Neural cell (in vitro differentiated cells): Measurements from ENCODE around the gene MCIDAS. TPM values are rescaled to one million over a fixed set of nuclear protein-coding genes. Genes with fewer than 3 reads are reported as not detected.
A peak's percentile ranks its signal among the peaks of the same experiment; 100 is the strongest.

Source experiments
- H2AFZ ChIP-seq: fragments of 200-600, 300-800 bp; sonication (generic), shearing (Covaris generic); 2 replicates; pipeline ENCODE4 v1.6.0; 2014; ENCODE audit warnings: low read depth, mild to moderate bottlenecking, antibody characterized with exemption, low read length, moderate library complexity
- H3F3A ChIP-seq: fragments of 200-600 bp; shearing (Covaris generic); 2 replicates; pipeline ENCODE4 v1.6.1; 2016; ENCODE audit warnings: mild to moderate bottlenecking, moderate library complexity, mixed read lengths, antibody characterized with exemption, low read length; ENCODE audit not compliant: insufficient read depth, poor library complexity, severe bottlenecking
- H3K27ac ChIP-seq: fragments of 200-600, 300-800 bp; sonication (generic), shearing (Covaris generic); 2 replicates; pipeline ENCODE4 v1.5.1; 2014; ENCODE audit warnings: mild to moderate bottlenecking, low read length, moderate library complexity
- H3K27me3 ChIP-seq: fragments of 300-800, 200-600 bp; sonication (generic), shearing (Covaris generic); 2 replicates; pipeline ENCODE4 v1.6.0; 2014; ENCODE audit warnings: mild to moderate bottlenecking, low read depth, low read length, moderate library complexity; ENCODE audit not compliant: insufficient read depth
- H3K36me3 ChIP-seq: fragments of 300-800, 200-600 bp; sonication (generic), shearing (Covaris generic); 2 replicates; pipeline ENCODE4 v1.5.1; 2014; ENCODE audit warnings: mild to moderate bottlenecking, antibody characterized with exemption, low read length, moderate library complexity; ENCODE audit not compliant: insufficient read depth
- H3K4me2 ChIP-seq: fragments of 300-800, 200-600 bp; sonication (generic), shearing (Covaris generic); 2 replicates; pipeline ENCODE4 v1.6.0; 2014; ENCODE audit warnings: mild to moderate bottlenecking, low read length
- H3K4me3 ChIP-seq: fragments of 300-800, 200-600 bp; sonication (generic), shearing (Covaris generic); 2 replicates; pipeline ENCODE4 v1.5.1; 2014; ENCODE audit warnings: mild to moderate bottlenecking, low read length, moderate library complexity
- H3K79me2 ChIP-seq: fragments of 200-600 bp; shearing (Covaris generic); replicated peaks from 2 replicates; pipeline ENCODE4 v1.6.0; 2014; ENCODE audit warnings: mild to moderate bottlenecking, low read length, moderate library complexity; ENCODE audit not compliant: insufficient read depth
- H3K9ac ChIP-seq: fragments of 300-800, 200-600 bp; sonication (generic), shearing (Covaris generic); 2 replicates; pipeline ENCODE4 v1.6.1; 2016; ENCODE audit warnings: mild to moderate bottlenecking, low read length, mixed read lengths
- H3K9me2 ChIP-seq: fragments of 200-600 bp; shearing (Covaris generic); 2 replicates; pipeline ENCODE4 v1.6.1; 2016; ENCODE audit warnings: mild to moderate bottlenecking, low read length, mixed read lengths; ENCODE audit not compliant: insufficient read depth
- H3K9me3 ChIP-seq: fragments of 200-600, 300-800 bp; sonication (generic), shearing (Covaris generic); 2 replicates; pipeline ENCODE4 v1.6.1; 2016; ENCODE audit warnings: mild to moderate bottlenecking, mixed run types, low read length, moderate library complexity, mixed read lengths
- H4K20me1 ChIP-seq: fragments of 200-600 bp; shearing (Covaris generic); 2 replicates; pipeline ENCODE4 v1.6.1; 2016; ENCODE audit warnings: mild to moderate bottlenecking, mixed run types; ENCODE audit not compliant: insufficient read depth
- CTCF ChIP-seq: fragments of 450-650 bp; IDR thresholded peaks from 2 replicates; pipeline ENCODE4 v1.5.1; 2014; ENCODE audit warnings: antibody characterized with exemption, mild to moderate bottlenecking, moderate library complexity; ENCODE audit not compliant: poor library complexity, severe bottlenecking
- EP300 ChIP-seq: fragments of 450-650 bp; conservative IDR thresholded peaks from 2 replicates; pipeline ENCODE4 v1.6.1; 2014; ENCODE audit warnings: antibody characterized with exemption, mild to moderate bottlenecking, moderate library complexity; ENCODE audit not compliant: poor library complexity, severe bottlenecking
- EZH2 ChIP-seq: fragments of 200-600, 300-800 bp; shearing (Covaris generic), sonication (generic); IDR thresholded peaks from 2 replicates; pipeline ENCODE4 v1.6.1; 2014; ENCODE audit warnings: antibody characterized with exemption, low read length, borderline replicate concordance, mild to moderate bottlenecking; ENCODE audit not compliant: insufficient read depth, poor library complexity, severe bottlenecking
- MXI1 ChIP-seq: fragments of 450-650 bp; conservative IDR thresholded peaks from 2 replicates; pipeline ENCODE4 v1.6.1; 2014; ENCODE audit warnings: antibody characterized with exemption, mild to moderate bottlenecking; ENCODE audit not compliant: poor library complexity, severe bottlenecking
- POLR2AphosphoS5 ChIP-seq: IDR thresholded peaks from 2 replicates; pipeline ENCODE4 v1.6.1; 2012
- RAD21 ChIP-seq: fragments of 450-650 bp; conservative IDR thresholded peaks from 2 replicates; pipeline ENCODE4 v1.6.1; 2014; ENCODE audit warnings: antibody characterized with exemption, mild to moderate bottlenecking, moderate library complexity
- REST ChIP-seq: IDR thresholded peaks from 2 replicates; pipeline ENCODE4 v1.6.1; 2012; ENCODE audit warnings: borderline replicate concordance
- SMC3 ChIP-seq: fragments of 450-650 bp; conservative IDR thresholded peaks from 2 replicates; pipeline ENCODE4 v1.6.1; 2014; ENCODE audit warnings: antibody characterized with exemption, mild to moderate bottlenecking, moderate library complexity; ENCODE audit not compliant: poor library complexity
- TAF1 ChIP-seq: IDR thresholded peaks from 2 replicates; pipeline ENCODE4 v1.6.1; 2012; ENCODE audit warnings: low read depth
- polyA plus RNA-seq: library from polyadenylated mRNA; depleted of rRNA; stranded (reverse); fragments of >200 nt; gene quantifications from 2 replicates; pipeline ENCODE4 v1.2.3, GENCODE V29; 2014

MCIDAS gene
- polyA plus RNA-seq, 1 donor from 2014 or later: not detected

- Histone ChIP-seq H3K79me2 (no peaks in the 10 kb centered on the region), H3K9ac (no peak overlapping the region), H3K9me3 (peaks cover 3% of the 10 kb centered on the region), H3K27me3 (peaks cover 100% of the 10 kb centered on the region), H3K27ac (no peak overlapping the region), H4K20me1 (no peaks in the 10 kb centered on the region), H3K9me2 (no peaks in the 10 kb centered on the region), H3K36me3 (no peaks in the 10 kb centered on the region), H3F3A (no peaks in the 10 kb centered on the region), H3K4me3 (peak overlapping the region; percentile 70), H3K4me2 (no peak overlapping the region), H2AFZ (no peak overlapping the region)
- peak; percentile 26 for TF ChIP-seq MXI1
- no peak for TF ChIP-seq EZH2
- TF ChIP-seq REST: no peak
- TF ChIP-seq EP300: no peak
- no peak for TF ChIP-seq TAF1
- peak; percentile 7 for TF ChIP-seq POLR2AphosphoS5
- peak; percentile 70 for TF ChIP-seq SMC3
- peak; percentile 66 for TF ChIP-seq RAD21
- TF ChIP-seq CTCF: peak; percentile 82
These were observed 835 bp downstream of the MCIDAS start for GRCh38 chr5:55226027-55226933.

- Histone ChIP-seq H3K36me3 (no peaks in the 10 kb centered on the region), H3K4me2 (no peak overlapping the region), H3K27ac (no peak overlapping the region), H3K27me3 (peaks cover 100% of the 10 kb centered on the region), H3K79me2 (no peaks in the 10 kb centered on the region), H3K9ac (no peak overlapping the region), H4K20me1 (no peaks in the 10 kb centered on the region), H3K4me3 (no peak overlapping the region), H3K9me2 (no peaks in the 10 kb centered on the region), H2AFZ (no peak overlapping the region), H3F3A (no peaks in the 10 kb centered on the region), H3K9me3 (peaks cover 3% of the 10 kb centered on the region)
- TF ChIP-seq EP300: no peak
- TF ChIP-seq MXI1: no peak
These were observed 1.8 kb downstream of the MCIDAS start for GRCh38 chr5:55225346-55225745.
